COR-L47 (cell line): ENCODE data around the gene ITGAE.
A peak's percentile ranks its signal among the peaks of the same experiment; 100 is the strongest.
"Not testable (repeated sequence)": the region's sequence is repeated elsewhere in the genome, so short reads cannot be mapped to it uniquely, and the experiment has no call there.

Experiments
- DNase-seq: peaks from one replicate; lab custom pipeline; 2025; lab: John Stamatoyannopoulos, UW

Gene ITGAE

GRCh38 chr17:3800362-3801271 lies at the start of gene ITGAE:
ITGAE (minus strand) TSS chr17:3801188; CDS start chr17:3801144, 44 bp downstream.
- no peak for DNase-seq

- no peak for DNase-seq
Measured at GRCh38 chr17:3848229-3848835, 47.3 kb upstream of the ITGAE start.

GRCh38 chr17:3847165-3847670 lies 46.2 kb upstream of the ITGAE start:
- DNase-seq, result no peak

- DNase-seq, result no peak
Measured at GRCh38 chr17:3846437-3847164, 45.6 kb upstream of the ITGAE start.

- peak; percentile 73 for DNase-seq
Measured at GRCh38 chr17:3845621-3846436, 44.8 kb upstream of the ITGAE start, which contains the start of gene NCBP3. NCBP3 (minus strand) TSS chr17:3846246; CDS start chr17:3846223, 23 bp downstream.

- DNase-seq, result no peak
Measured at GRCh38 chr17:3845291-3845620, 44.3 kb upstream of the ITGAE start.

GRCh38 chr17:3844556-3844955 lies 43.6 kb upstream of the ITGAE start:
- DNase-seq, result not testable (repeated sequence)

- DNase-seq, result no peak
Measured at GRCh38 chr17:3843935-3844516, 43.0 kb upstream of the ITGAE start.

- no peak for DNase-seq
Measured at GRCh38 chr17:3838206-3838605, 37.2 kb upstream of the ITGAE start.

GRCh38 chr17:3836551-3836950 lies 35.6 kb upstream of the ITGAE start:
- DNase-seq, result no peak

GRCh38 chr17:3835410-3836229 lies 34.6 kb upstream of the ITGAE start:
- DNase-seq, result no peak

GRCh38 chr17:3834811-3835210 lies 33.8 kb upstream of the ITGAE start:
- no peak for DNase-seq

- DNase-seq, result no peak
Measured at GRCh38 chr17:3828852-3829232, 27.9 kb upstream of the ITGAE start.

- no peak for DNase-seq
Measured at GRCh38 chr17:3828151-3828851, 27.3 kb upstream of the ITGAE start.

GRCh38 chr17:3827124-3827773 lies 26.3 kb upstream of the ITGAE start:
- no peak for DNase-seq

GRCh38 chr17:3826191-3826590 lies 25.2 kb upstream of the ITGAE start:
- DNase-seq, result no peak

GRCh38 chr17:3821101-3821500 lies 20.1 kb upstream of the ITGAE start:
- no peak for DNase-seq

- no peak for DNase-seq
Measured at GRCh38 chr17:3818786-3819185, 17.8 kb upstream of the ITGAE start.
